ENCODE data around the gene RAPGEF4. TPM values are rescaled to one million over a fixed set of nuclear protein-coding genes. Genes with fewer than 3 reads are reported as not detected.

The RAPGEF4 gene
- total and polyA plus RNA-seq, 2 of the 4 experiments (the other 2 are of a cell fraction): 1.7 to 3.2 TPM

GRCh38 chr2:173001664-173002604 lies 266.3 kb downstream of the RAPGEF4 start:
- Histone ChIP-seq H3K56ac (ENCODE audit: extremely low read depth, insufficient read depth, low read length) (no peak overlapping the region), H3K18ac (ENCODE audit: low read depth, low read length) (no peak overlapping the region), H3K36me3 (ENCODE audit: control insufficient read depth, insufficient read depth, low read length) (no peaks in the 10 kb centered on the region), H3K4me1 (ENCODE audit: control insufficient read depth, insufficient read depth, low read length) (peaks cover 10% of the 10 kb centered on the region), H3K14ac (replicated peaks; ENCODE audit: low read depth, low read length) (no peak overlapping the region; the same call in 1 of the 2 replicates), H2BK5ac (ENCODE audit: low read depth, low read length, poor library complexity, severe bottlenecking) (no peak overlapping the region), H3K27ac (ENCODE audit: insufficient read depth, low read length) (no peak overlapping the region), H3K23ac (ENCODE audit: low read depth, low read length) (no peak overlapping the region), H2AFZ (replicated peaks; ENCODE audit: low read length, poor library complexity) (no peak overlapping the region), H3K27me3 (ENCODE audit: control insufficient read depth, insufficient read depth, low read length) (no peaks in the 10 kb centered on the region), H2BK15ac (ENCODE audit: low read depth, low read length) (no peak overlapping the region), H2AK9ac (replicated peaks; ENCODE audit: low read depth, low read length, poor library complexity) (no peak overlapping the region), H2BK120ac (ENCODE audit: low read depth, low read length) (no peak overlapping the region; the same call in 1 of the 2 replicates), H3K9me3 (ENCODE audit: control insufficient read depth, insufficient read depth, low read length) (no peaks in the 10 kb centered on the region), H2BK20ac (ENCODE audit: low read depth, low read length) (no peak overlapping the region), H3K4ac (ENCODE audit: low read depth, low read length) (no peak overlapping the region), H3K9me1 (ENCODE audit: insufficient read depth, low read length) (peaks cover 3% of the 10 kb centered on the region; the same call in 1 of the 2 replicates), H4K5ac (ENCODE audit: low read depth, low read length) (no peak overlapping the region), H3K79me1 (ENCODE audit: low read depth in 1 of 2, low read length in 2 of 2) (no peaks in the 10 kb centered on the region), H3K9ac (ENCODE audit: low read depth, low read length) (no peak overlapping the region), H4K20me1 (ENCODE audit: insufficient read depth, low read length) (no peaks in the 10 kb centered on the region), H3K4me3 (ENCODE audit: insufficient read depth, low read depth, low read length) (no peak overlapping the region), H4K91ac (ENCODE audit: insufficient read depth, low read depth, low read length) (no peak overlapping the region), H4K8ac (ENCODE audit: low read depth in 2 of 2, low read length in 2 of 2) (no peak overlapping the region), H3K4me2 (ENCODE audit: low read depth, low read length) (no peak overlapping the region), H2AK5ac (ENCODE audit: low read depth, low read length) (no peak overlapping the region)
- WGBS, 2 experiments (ENCODE audit: extremely low coverage in 2 of 2, insufficient read length in 1 of 2): no CpG with 5 or more reads among the region's 7 CpGs
- CTCF ChIA-PET: interaction anchor here (0.7 kb wide), 1 partner anchor 27 kb away, joined by 3 read pairs; no protein-coding TSS in a partner anchor
- BruUV-seq (replicated peaks): no TSS peak
- TF ChIP-seq MXI1 (IDR thresholded peaks at IDR 0.05; ENCODE audit: borderline replicate concordance, low read depth, low read length) (no peak), POLR2A (IDR thresholded peaks at IDR 0.05; ENCODE audit: low read depth, low read length) (no peak), MAFK (IDR thresholded peaks at IDR 0.05; ENCODE audit: low read depth, low read length) (no peak), CHD1 (IDR thresholded peaks at IDR 0.05; ENCODE audit: low read depth, low read length) (no peak), FOS (IDR thresholded peaks at IDR 0.05; ENCODE audit: low read depth, low read length) (no peak), CEBPB (IDR thresholded peaks at IDR 0.05; ENCODE audit: low read depth, low read length) (no peak), CTCF (conservative IDR thresholded peaks at IDR 0.05; ENCODE audit: low read depth, low read length) (no peak), NFE2L2 (IDR thresholded peaks at IDR 0.05; ENCODE audit: low read depth, low read length) (no peak), RAD21 (IDR thresholded peaks at IDR 0.05; ENCODE audit: low read length) (no peak)
- DNase-seq: no peak
- ATAC-seq (ENCODE audit: low read depth): no peak
- intact Hi-C loops (cut with micrococcal nuclease) (no loop called here), dilution Hi-C loops (cut with HindIII; ENCODE audit: low sequenced_read_pairs, unreplicated experiment) (no loop called here), in situ Hi-C loops (cut with MboI; ENCODE audit: low sequenced_read_pairs) (no loop called here)
- POLR2A ChIA-PET (ENCODE audit: unreplicated experiment): no interaction called here

Measured in IMR-90 (cell line).